Left ventricle myocardium inferior (tissue), 1 donor: ENCODE measurements around the gene MAP4K1. TPM values are rescaled to one million over a fixed set of nuclear protein-coding genes. Genes with fewer than 3 reads are reported as not detected.

Experiments
- DNase-seq: peaks from one replicate; pipeline ENCODE4 v3.0.0-alpha.2; 2020
- H3K27ac ChIP-seq: fragments of 200-600 bp; replicated peaks from 2 replicates; pipeline ENCODE4 v1.8.0; 2021
- H3K27me3 ChIP-seq: fragments of 200-600 bp; 2 replicates; pipeline ENCODE4 v1.8.0; 2021; ENCODE audit warnings: low read depth
- H3K36me3 ChIP-seq: fragments of 200-600 bp; 2 replicates; pipeline ENCODE4 v1.8.0; 2021
- H3K4me1 ChIP-seq: fragments of 200-600 bp; 2 replicates; pipeline ENCODE4 v1.8.0; 2021
- H3K4me3 ChIP-seq: fragments of 200-600 bp; 2 replicates; pipeline ENCODE4 v1.8.0; 2021; ENCODE audit warnings: mild to moderate bottlenecking, moderate library complexity
- H3K9me3 ChIP-seq: fragments of 200-600 bp; replicated peaks from 2 replicates; pipeline ENCODE4 v1.8.0; 2021
- intact Hi-C: fragments of 100-400 bp; cut with micrococcal nuclease; formaldehyde crosslinking; loops from one replicate; pipeline ENCODE4 v1.11.0; 2022
- total RNA-seq: library from RNA; stranded (reverse); fragmentation: NEBNext Ultra II Directional; extraction: Animal tissue kit (Norgen Biotek cat#: 25700); gene quantifications from one replicate; pipeline ENCODE4 v1.2.1, GENCODE V29; 2021
- TF ChIP-seq, protein P1 (sequence below): fragments of 200-600 bp; IDR thresholded peaks from 2 replicates; pipeline ENCODE4 v1.8.0; 2021; ENCODE audit warnings: antibody characterized with exemption, mild to moderate bottlenecking, borderline replicate concordance
- donor health status: DM: no; HTN: yes; CAD: no; lungs with severe emphysema.

Gene MAP4K1
- total RNA-seq, 1 donor from 2014 or later, result 1.6 TPM

DNA sequence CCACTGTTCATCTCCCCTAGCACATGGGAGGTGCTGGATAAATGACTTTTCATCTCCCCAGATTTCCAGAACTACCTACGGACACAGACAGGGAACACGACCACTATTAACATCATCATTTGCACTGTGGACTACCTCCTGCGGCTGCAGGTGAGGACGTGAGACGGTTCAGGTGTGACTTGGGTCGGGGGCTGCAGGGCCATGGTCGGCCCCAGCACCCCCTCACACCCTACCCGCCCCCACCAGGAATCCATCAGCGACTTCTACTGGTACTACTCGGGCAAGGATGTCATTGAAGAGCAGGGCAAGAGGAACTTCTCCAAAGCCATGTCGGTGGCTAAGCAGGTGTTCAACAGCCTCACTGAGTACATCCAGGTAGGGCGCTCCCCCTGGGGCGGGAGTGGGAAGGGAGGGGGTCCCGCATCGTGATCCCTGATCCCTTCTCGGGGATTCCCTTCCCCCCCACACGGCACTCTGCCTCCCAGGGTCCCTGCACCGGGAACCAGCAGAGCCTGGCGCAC is 74.4 kb downstream of the MAP4K1 start:
- Histone ChIP-seq H3K9me3 (no peaks in the 10 kb centered on the region), H3K36me3 (no peaks in the 10 kb centered on the region), H3K4me1 (peaks cover 11% of the 10 kb centered on the region), H3K27ac (no peak overlapping the region), H3K27me3 (peaks cover 7% of the 10 kb centered on the region), H3K4me3 (peak overlapping the region; percentile 11)
- intact Hi-C loops, result no loop called here
- TF ChIP-seq, protein P1, sequence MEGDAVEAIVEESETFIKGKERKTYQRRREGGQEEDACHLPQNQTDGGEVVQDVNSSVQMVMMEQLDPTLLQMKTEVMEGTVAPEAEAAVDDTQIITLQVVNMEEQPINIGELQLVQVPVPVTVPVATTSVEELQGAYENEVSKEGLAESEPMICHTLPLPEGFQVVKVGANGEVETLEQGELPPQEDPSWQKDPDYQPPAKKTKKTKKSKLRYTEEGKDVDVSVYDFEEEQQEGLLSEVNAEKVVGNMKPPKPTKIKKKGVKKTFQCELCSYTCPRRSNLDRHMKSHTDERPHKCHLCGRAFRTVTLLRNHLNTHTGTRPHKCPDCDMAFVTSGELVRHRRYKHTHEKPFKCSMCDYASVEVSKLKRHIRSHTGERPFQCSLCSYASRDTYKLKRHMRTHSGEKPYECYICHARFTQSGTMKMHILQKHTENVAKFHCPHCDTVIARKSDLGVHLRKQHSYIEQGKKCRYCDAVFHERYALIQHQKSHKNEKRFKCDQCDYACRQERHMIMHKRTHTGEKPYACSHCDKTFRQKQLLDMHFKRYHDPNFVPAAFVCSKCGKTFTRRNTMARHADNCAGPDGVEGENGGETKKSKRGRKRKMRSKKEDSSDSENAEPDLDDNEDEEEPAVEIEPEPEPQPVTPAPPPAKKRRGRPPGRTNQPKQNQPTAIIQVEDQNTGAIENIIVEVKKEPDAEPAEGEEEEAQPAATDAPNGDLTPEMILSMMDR, result no peak
- DNase-seq, result no peak

DNA sequence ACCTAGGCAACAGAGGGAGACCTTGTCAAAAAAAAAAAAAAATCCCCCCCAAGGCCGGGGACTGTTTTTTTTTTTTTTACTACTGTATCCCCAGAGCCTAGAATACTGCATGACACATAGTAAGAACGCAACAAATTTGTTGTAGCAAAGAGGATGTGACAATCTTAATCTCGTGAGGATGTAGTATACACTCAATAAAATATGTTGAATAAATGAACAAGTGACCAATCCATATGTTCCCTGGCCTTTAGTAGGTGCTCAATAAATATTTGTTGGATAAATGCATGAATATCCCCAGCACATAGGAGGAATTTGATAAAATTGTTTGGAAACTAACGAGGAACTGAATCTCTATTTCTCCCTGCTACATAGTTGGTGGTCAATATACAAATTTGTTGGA is 75.7 kb downstream of the MAP4K1 start:
- Histone ChIP-seq H3K27me3 (peaks cover 8% of the 10 kb centered on the region), H3K9me3 (no peaks in the 10 kb centered on the region), H3K27ac (no peak overlapping the region), H3K4me3 (no peak overlapping the region), H3K4me1 (peaks cover 11% of the 10 kb centered on the region), H3K36me3 (no peaks in the 10 kb centered on the region)
- TF ChIP-seq, protein P1, result no peak
- no peak for DNase-seq
- intact Hi-C loops, result no loop called here

DNA sequence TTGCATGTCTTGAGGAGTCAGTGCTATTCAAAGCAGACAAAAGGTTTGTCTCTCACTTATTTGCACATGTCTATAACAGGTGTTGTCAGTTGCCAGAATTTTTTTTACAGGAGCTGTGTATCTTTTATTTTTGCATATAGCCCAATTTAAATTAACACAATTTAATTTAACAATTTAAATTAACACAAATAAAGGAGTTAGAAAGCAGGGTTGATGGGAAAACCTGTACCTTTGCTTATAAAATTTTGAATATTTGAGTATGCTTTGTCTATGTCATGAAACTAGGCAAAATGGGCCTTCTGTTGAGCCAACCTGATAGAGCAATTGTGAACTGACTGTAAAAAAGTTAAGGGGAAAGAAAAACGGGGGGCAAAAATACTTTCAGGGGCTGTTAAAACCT is 78.0 kb downstream of the MAP4K1 start:
- intact Hi-C loops, result no loop called here
- no peak overlapping the region for H3K4me3 ChIP-seq

DNA sequence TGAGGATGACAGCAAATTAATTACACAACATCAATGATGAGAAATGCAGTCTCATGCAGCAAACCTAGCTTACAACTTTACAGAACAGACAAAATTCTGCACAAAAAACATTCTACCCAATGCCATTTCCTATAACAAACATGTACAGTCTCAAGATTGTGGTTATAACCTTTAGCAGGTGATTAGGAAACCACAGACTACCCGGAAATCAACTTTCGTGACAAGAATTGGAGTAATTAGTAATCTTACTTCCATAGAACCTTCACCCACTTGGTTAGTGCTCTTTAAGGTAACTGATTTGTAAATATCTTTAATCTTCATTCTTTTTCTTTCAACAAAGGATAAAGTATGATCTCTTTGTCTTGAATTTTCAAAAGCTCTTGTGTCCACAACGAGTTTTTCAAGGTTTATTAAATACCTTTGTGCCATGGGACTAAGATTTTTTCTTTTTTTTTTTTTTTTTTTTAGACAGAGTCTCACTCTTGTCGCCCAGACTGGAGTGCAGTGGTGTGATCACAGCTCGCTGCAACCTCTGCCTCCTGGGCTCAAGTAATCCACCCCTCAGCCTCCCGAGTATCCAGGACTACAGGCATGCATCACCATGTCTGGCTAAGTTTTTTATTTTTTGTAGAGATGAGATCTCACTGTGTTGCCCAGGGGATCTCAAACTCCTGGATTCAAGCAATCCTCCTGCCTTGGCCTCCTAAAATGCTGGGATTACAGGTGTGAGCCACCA is 78.8 kb downstream of the MAP4K1 start:
- Histone ChIP-seq H3K36me3 (no peaks in the 10 kb centered on the region), H3K4me3 (no peak overlapping the region), H3K9me3 (peaks cover 18% of the 10 kb centered on the region), H3K27ac (no peak overlapping the region), H3K27me3 (peaks cover 27% of the 10 kb centered on the region), H3K4me1 (peaks cover under 1% of the 10 kb centered on the region)
- DNase-seq, result no peak
- intact Hi-C loops, result no loop called here
- TF ChIP-seq, protein P1, result no peak

More for the DNA sequence above, 78.0 kb downstream of the MAP4K1 start:
- DNase-seq, result no peak
- no peaks in the 10 kb centered on the region for H3K36me3 ChIP-seq
- H3K27me3 ChIP-seq, result peaks cover 22% of the 10 kb centered on the region
- peaks cover 13% of the 10 kb centered on the region for H3K9me3 ChIP-seq
- H3K4me1 ChIP-seq, result peaks cover 9% of the 10 kb centered on the region
- H3K27ac ChIP-seq, result no peak overlapping the region
- TF ChIP-seq, protein P1, result no peak

DNA sequence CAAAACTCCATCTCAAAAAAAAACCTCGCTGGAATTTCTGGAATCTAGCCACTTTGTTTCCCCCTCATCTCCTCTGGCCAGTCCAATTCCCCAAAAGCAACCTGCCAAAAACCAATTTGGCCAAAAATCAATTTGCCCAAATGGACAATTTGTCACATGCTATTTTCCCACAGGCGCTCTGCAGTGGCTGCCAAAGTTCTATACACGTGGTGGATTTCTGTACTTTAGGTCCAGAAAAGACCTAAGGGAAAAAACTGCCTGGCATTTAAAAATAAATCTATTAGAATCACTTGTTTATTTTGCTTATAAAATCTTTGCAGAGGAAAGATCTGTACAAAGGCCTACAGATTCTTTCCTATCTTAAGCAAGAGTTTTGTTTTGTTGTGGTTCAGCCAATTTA is 79.4 kb downstream of the MAP4K1 start:
- intact Hi-C loops, result no loop called here
- peaks cover 27% of the 10 kb centered on the region for H3K27me3 ChIP-seq

More for the DNA sequence above, 79.4 kb downstream of the MAP4K1 start:
- Histone ChIP-seq H3K4me3 (no peak overlapping the region), H3K36me3 (no peaks in the 10 kb centered on the region), H3K27ac (no peak overlapping the region), H3K9me3 (peaks cover 18% of the 10 kb centered on the region), H3K4me1 (no peaks in the 10 kb centered on the region)
- TF ChIP-seq, protein P1, result no peak
- no peak for DNase-seq

Other genes starting within 250 kb of the MAP4K1 start
- gene PSMD8, start 243.4 kb downstream of the MAP4K1 start, total RNA-seq, result 349 TPM
- not detected for gene GGN, start 229.9 kb downstream of the MAP4K1 start, total RNA-seq
- 0.71 TPM for gene SPRED3, start 229.3 kb downstream of the MAP4K1 start, total RNA-seq
- gene FAM98C, start 214.9 kb downstream of the MAP4K1 start, total RNA-seq, result 11.5 TPM
- 1.5 TPM for gene RASGRP4, start 191.7 kb downstream of the MAP4K1 start, total RNA-seq
- 0.74 TPM for gene RYR1, start 184.3 kb downstream of the MAP4K1 start, total RNA-seq
- 598 TPM for gene EIF3K, start 1.2 kb upstream of the MAP4K1 start, total RNA-seq
- gene ACTN4, start 29.7 kb upstream of the MAP4K1 start, total RNA-seq, result 111 TPM
- gene CAPN12, start 126.5 kb upstream of the MAP4K1 start, total RNA-seq, result 0.22 TPM
- not detected for gene LGALS7, start 155.6 kb upstream of the MAP4K1 start, total RNA-seq
- gene LGALS7B, start 171.2 kb upstream of the MAP4K1 start, total RNA-seq, result not detected
- 0.82 TPM for gene LGALS4, start 195.0 kb upstream of the MAP4K1 start, total RNA-seq
- gene ECH1, start 213.8 kb upstream of the MAP4K1 start, total RNA-seq, result 947 TPM
- 140 TPM for gene HNRNPL, start 232.0 kb upstream of the MAP4K1 start, total RNA-seq